Sigmoid colon (tissue), 7 donors: ENCODE results near the gene PRR19. TPM values are rescaled to one million over a fixed set of nuclear protein-coding genes. Genes with fewer than 3 reads are reported as not detected.
A peak's percentile ranks its signal among the peaks of the same experiment; 100 is the strongest.

Source experiments
- DNase-seq: peaks from one replicate; pipeline ENCODE4 v3.0.0-alpha.2; 2019
- H3K27ac ChIP-seq, 4 donors: fragments of 200-600 bp; sonication (generic); one replicate each; pipeline ENCODE4 v1.5.1; 2016 to 2019; ENCODE audit warnings: mild to moderate bottlenecking in 1 of 4
- H3K27me3 ChIP-seq, 3 donors: fragments of 200-600 bp; sonication (generic); one replicate each; pipeline ENCODE4 v1.5.1; 2019; ENCODE audit warnings: mild to moderate bottlenecking in 1 of 3
- H3K36me3 ChIP-seq, 4 donors: fragments of 200-600 bp; sonication (generic); one replicate each; pipeline ENCODE4 v1.5.1; 2016 to 2019
- H3K4me1 ChIP-seq, 4 donors: fragments of 200-600 bp; sonication (generic); one replicate each; pipeline ENCODE4 v1.5.1; 2017 to 2019
- H3K4me3 ChIP-seq, 4 donors: fragments of 200-600 bp; sonication (generic); one replicate each; pipeline ENCODE4 v1.5.1; 2017 to 2019; ENCODE audit warnings: mild to moderate bottlenecking in 2 of 4, moderate library complexity in 1 of 4
- H3K9me3 ChIP-seq, 4 donors: fragments of 200-600 bp in 3 of 4; sonication (generic) in 3 of 4; one replicate each; pipeline versions ENCODE4 v1.5.1 to v1.6.1; 2013 to 2019
- CTCF ChIP-seq, 4 experiments: fragments of 450-650 bp in 3 of 4; fragments of 200-600 bp in 1 of 4; IDR thresholded peaks; one replicate each; pipeline ENCODE4 v1.5.1; 2016 to 2019; ENCODE audit warnings: antibody characterized with exemption in 4 of 4, mild to moderate bottlenecking in 3 of 4, moderate library complexity in 2 of 4
- EP300 ChIP-seq, 4 donors: sonication (generic); formaldehyde crosslinking; IDR thresholded peaks; one replicate each; pipeline ENCODE4 v1.6.1; 2017; ENCODE audit warnings: antibody characterized with exemption in 4 of 4
- POLR2A ChIP-seq, 2 donors: fragments of 450-650 bp; IDR thresholded peaks; one replicate each; pipeline ENCODE4 v1.6.1; 2016; ENCODE audit warnings: antibody characterized with exemption in 2 of 2, mild to moderate bottlenecking in 2 of 2, moderate library complexity in 2 of 2
- POLR2AphosphoS5 ChIP-seq, 4 donors: sonication (generic); formaldehyde crosslinking; IDR thresholded peaks; one replicate each; pipeline ENCODE4 v1.6.1; 2017; ENCODE audit warnings: antibody characterized with exemption in 4 of 4
- WGBS, 2 donors: extraction: QIAGEN DNeasy Blood & Tissue Kit; methylation state at CpG; one replicate each; pipeline ENCODE4 v1.1.7; 2013; 5-methylcytosine and 5-hydroxymethylcytosine counted together
- intact Hi-C: fragments of 100-400 bp; cut with DNase I; formaldehyde crosslinking; loops from one replicate; pipeline ENCODE4 v1.15.1; 2023
- polyA plus RNA-seq, 3 donors: library from polyadenylated mRNA; stranded (reverse); fragments of 200-250 nt; gene quantifications; one replicate each; pipeline ENCODE4 v1.2.3, GENCODE V29; 2013
- total RNA-seq, 4 donors: library from RNA; depleted of rRNA; stranded (reverse); fragments of >200 nt; gene quantifications; one replicate each; pipeline ENCODE4 v1.1.0, GENCODE V29; 2016
- donor health status: healthy with polysubstance abuse.
- donor health status: Bipolar disorder and iron deficiency.
- donor health status: healthy.

Gene PRR19
- total and polyA plus RNA-seq, 7 donors: 0.69 to 0.79 TPM; not detected in 5

DNA sequence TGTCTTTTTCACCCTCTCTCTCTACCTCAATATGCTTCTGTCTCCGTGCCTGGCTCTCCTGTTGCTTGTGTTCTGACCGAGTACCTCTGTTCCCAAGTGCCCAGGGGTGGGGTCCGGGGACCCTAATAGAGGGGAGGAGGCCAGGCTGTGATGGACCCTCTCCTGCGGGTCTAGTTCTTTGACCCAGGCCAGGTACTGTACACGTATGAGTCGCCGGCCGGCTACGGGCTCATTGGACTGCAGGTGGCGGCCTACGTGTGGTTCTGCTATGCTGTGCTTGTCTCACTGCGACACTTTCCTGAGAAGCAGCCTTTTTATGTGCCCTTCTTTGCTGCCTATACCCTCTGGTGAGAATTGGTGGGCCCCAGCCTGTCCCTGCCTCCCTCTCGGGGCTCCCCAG is 15.6 kb downstream of the PRR19 start:
- peaks cover 2 to 28% (median 23%) of the 10 kb centered on the region in 3 donors for H3K27me3 ChIP-seq
- intact Hi-C loops: no loop called here

GRCh38 chr19:42322305-42322704 is 20.4 kb downstream of the PRR19 start:
- no peak overlapping the region for H3K27ac ChIP-seq
- no peak for DNase-seq
- intact Hi-C loops: no loop called here
- H3K27me3 ChIP-seq: peaks cover 17 to 29% (median 18%) of the 10 kb centered on the region in 3 donors
- no peak overlapping the region for H3K4me3 ChIP-seq
- 59 to 77% methylated on average over 9 of the region's 9 CpGs for WGBS, 2 donors
- TF ChIP-seq POLR2AphosphoS5 (IDR thresholded peaks at IDR 0.05): no peak
- H3K4me1 ChIP-seq: peaks cover 0 to 31% (median 29%) of the 10 kb centered on the region in 4 donors
- H3K9me3 ChIP-seq: no peaks in the 10 kb centered on the region
- no peaks in the 10 kb centered on the region for H3K36me3 ChIP-seq

More for the DNA sequence above, 15.6 kb downstream of the PRR19 start:
- 85 to 89% methylated on average over 13 of the region's 13 CpGs for WGBS, 2 donors
- no peak for TF ChIP-seq POLR2AphosphoS5 (IDR thresholded peaks at IDR 0.05)
- TF ChIP-seq POLR2A (IDR thresholded peaks at IDR 0.05): no peak
- Histone ChIP-seq H3K27ac (no peak overlapping the region), H3K4me1 (peaks cover 0 to 13% (median 13%) of the 10 kb centered on the region in 4 donors), H3K36me3 (no peaks in the 10 kb centered on the region), H3K9me3 (no peaks in the 10 kb centered on the region), H3K4me3 (no peak overlapping the region)
- no peak for DNase-seq

DNA sequence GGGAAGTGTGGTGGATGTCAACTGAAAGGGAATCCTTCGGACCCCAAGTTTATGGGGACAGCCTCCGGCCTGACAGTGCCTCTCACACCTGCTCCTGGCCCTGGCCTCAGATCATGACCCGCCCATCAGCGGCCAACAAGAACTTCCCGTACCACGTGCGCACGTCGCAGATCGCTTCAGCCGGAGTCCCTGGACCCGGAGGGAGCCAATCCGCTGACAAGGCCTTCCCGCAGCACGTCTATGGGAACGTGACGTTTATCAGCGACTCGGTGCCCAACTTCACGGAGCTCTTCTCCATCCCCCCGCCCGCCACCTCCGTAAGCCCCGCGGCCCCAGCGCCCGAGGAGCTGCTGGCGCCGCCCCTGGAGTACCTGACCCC is 21.5 kb downstream of the PRR19 start:
- Histone ChIP-seq H3K4me3 (no peak overlapping the region), H3K4me1 (peaks cover 0 to 40% (median 37%) of the 10 kb centered on the region in 4 donors), H3K9me3 (no peaks in the 10 kb centered on the region), H3K36me3 (no peaks in the 10 kb centered on the region), H3K27ac (no peak overlapping the region), H3K27me3 (peaks cover 17 to 29% (median 18%) of the 10 kb centered on the region in 3 donors)
- intact Hi-C loops: no loop called here
- 13 to 22% methylated on average over 29 of the region's 29 CpGs for whole genome bisulfite sequencing, 2 donors
- DNase-seq: no peak
- TF ChIP-seq CTCF (IDR thresholded peaks at IDR 0.05) (no peak), POLR2AphosphoS5 (IDR thresholded peaks at IDR 0.05) (no peak), EP300 (IDR thresholded peaks at IDR 0.05) (no peak), POLR2A (IDR thresholded peaks at IDR 0.05) (no peak)

- DNase-seq: no peak
- TF ChIP-seq POLR2AphosphoS5 (IDR thresholded peaks at IDR 0.05): no peak
- TF ChIP-seq POLR2A (IDR thresholded peaks at IDR 0.05): no peak
- no peak for TF ChIP-seq EP300 (IDR thresholded peaks at IDR 0.05)
- TF ChIP-seq CTCF (IDR thresholded peaks at IDR 0.05): no peak
- Histone ChIP-seq H3K4me1 (peaks cover 0 to 40% (median 37%) of the 10 kb centered on the region in 4 donors), H3K27me3 (peaks cover 17 to 29% (median 18%) of the 10 kb centered on the region in 3 donors), H3K9me3 (no peaks in the 10 kb centered on the region), H3K36me3 (no peaks in the 10 kb centered on the region), H3K4me3 (peak overlapping the region; percentile 0 to 94 (median 70)), H3K27ac (no peak overlapping the region)
- intact Hi-C loops: no loop called here
- 4 to 6% methylated on average over 92 of the region's 92 CpGs for WGBS, 2 donors
Measured at GRCh38 chr19:42323852-42324654, 22.1 kb downstream of the PRR19 start.

DNA sequence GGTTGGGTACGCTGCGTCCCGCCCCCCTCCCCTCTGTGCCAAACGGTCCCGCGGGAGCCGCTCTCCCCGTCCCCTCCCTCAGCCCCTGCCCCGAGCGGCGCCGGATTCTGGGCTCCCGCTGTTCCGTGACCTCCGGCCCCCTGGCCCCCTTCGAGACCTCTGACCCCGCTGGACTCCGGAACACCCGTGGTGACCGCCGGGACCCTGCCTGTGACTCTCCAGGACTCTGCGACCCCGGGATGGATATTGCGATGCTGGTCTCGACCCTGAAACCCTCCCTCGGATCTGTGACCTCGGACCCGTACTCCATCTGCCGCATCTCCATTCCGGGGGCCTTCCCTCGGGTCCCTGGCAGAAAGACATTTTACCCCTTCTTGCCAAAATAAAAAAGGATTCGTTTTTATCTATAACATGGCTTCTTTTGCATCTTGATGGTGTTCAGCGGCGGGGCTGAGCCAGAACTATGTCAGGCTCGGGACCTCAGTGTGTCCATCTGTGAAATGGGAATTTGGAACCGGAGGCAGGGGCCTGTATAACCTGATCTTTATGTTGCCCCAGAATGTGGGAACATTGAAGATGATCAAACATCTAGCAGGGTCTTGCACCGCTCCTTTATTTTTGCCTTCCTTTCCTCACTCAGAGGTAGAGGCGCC is 22.8 kb downstream of the PRR19 start:
- peak overlapping the region in 2 of 4 donors; percentile 76 to 80 for H3K27ac ChIP-seq
- DNase-seq: no peak
- WGBS, 2 donors: 3 to 4% methylated on average over 38 of the region's 38 CpGs
- intact Hi-C loops: loop anchor here (5.0 kb wide), 2 partner anchors 73 to 192 kb away; partner anchors contain the start of gene POU2F2
- H3K4me3 ChIP-seq: peak overlapping the region; percentile 0 to 94 (median 70)
- peaks cover 17 to 29% (median 18%) of the 10 kb centered on the region in 3 donors for H3K27me3 ChIP-seq
- H3K36me3 ChIP-seq: no peaks in the 10 kb centered on the region
- H3K9me3 ChIP-seq: no peaks in the 10 kb centered on the region
- peaks cover 0 to 40% (median 37%) of the 10 kb centered on the region in 4 donors for H3K4me1 ChIP-seq
- peak in 3 of 4 experiments; percentile 76 to 86 (median 86) for TF ChIP-seq CTCF (IDR thresholded peaks at IDR 0.05)
- no peak for TF ChIP-seq POLR2A (IDR thresholded peaks at IDR 0.05)
- TF ChIP-seq POLR2AphosphoS5 (IDR thresholded peaks at IDR 0.05): no peak
- TF ChIP-seq EP300 (IDR thresholded peaks at IDR 0.05): no peak
